Raji (cell line): Measurements from ENCODE around the gene DCDC1.

Source experiments
- POLR2A ChIP-seq: IDR thresholded peaks from 2 replicates; pipeline ENCODE4 v1.6.1; 2011; ENCODE audit warnings: low read depth, low read length, control low read depth; ENCODE audit not compliant: insufficient read depth

The DCDC1 gene

GRCh38 chr11:31106968-31107576 is 262.5 kb downstream of the DCDC1 start:
- TF ChIP-seq POLR2A: no peak

GRCh38 chr11:31106326-31106725 is 263.2 kb downstream of the DCDC1 start:
- TF ChIP-seq POLR2A: no peak

GRCh38 chr11:31102875-31103274 is 266.7 kb downstream of the DCDC1 start:
- TF ChIP-seq POLR2A: no peak

- TF ChIP-seq POLR2A: no peak
Observed at GRCh38 chr11:31102316-31102715, 267.2 kb downstream of the DCDC1 start.

- no peak for TF ChIP-seq POLR2A
Observed at GRCh38 chr11:31096191-31096805, 273.2 kb downstream of the DCDC1 start.

- TF ChIP-seq POLR2A: no peak
Observed at GRCh38 chr11:31092638-31093037, 276.9 kb downstream of the DCDC1 start.

GRCh38 chr11:31089117-31089516 is 280.4 kb downstream of the DCDC1 start:
- TF ChIP-seq POLR2A: no peak

- no peak for TF ChIP-seq POLR2A
Observed at GRCh38 chr11:31069447-31070205, 299.9 kb downstream of the DCDC1 start.

GRCh38 chr11:31060880-31061279 is 308.7 kb downstream of the DCDC1 start:
- TF ChIP-seq POLR2A: no peak

- TF ChIP-seq POLR2A: no peak
Observed at GRCh38 chr11:31059529-31059928, 310.0 kb downstream of the DCDC1 start.

- TF ChIP-seq POLR2A: no peak
Observed at GRCh38 chr11:31050061-31050765, 319.3 kb downstream of the DCDC1 start.

- no peak for TF ChIP-seq POLR2A
Observed at GRCh38 chr11:31045335-31045734, 324.2 kb downstream of the DCDC1 start.

- TF ChIP-seq POLR2A: no peak
Observed at GRCh38 chr11:31030138-31030792, 339.3 kb downstream of the DCDC1 start.

GRCh38 chr11:31026315-31026714 is 343.2 kb downstream of the DCDC1 start:
- TF ChIP-seq POLR2A: no peak

GRCh38 chr11:31022080-31022479 is 347.5 kb downstream of the DCDC1 start:
- no peak for TF ChIP-seq POLR2A
